Measurements from ENCODE around the gene PASK. TPM values are rescaled to one million over a fixed set of nuclear protein-coding genes. Genes with fewer than 3 reads are reported as not detected.
A peak's percentile ranks its signal among the peaks of the same experiment; 100 is the strongest.

Gene PASK
- total and polyA plus RNA-seq, 7 experiments from 2014 or later = 15.0 to 160 (median 78.3) TPM

GRCh38 chr2:241083091-241083415 is 66.2 kb downstream of the PASK start:
- peak overlapping the region in 1 of 10 donors; percentile 36 for H3K4me3 Mint-ChIP-seq
- Histone ChIP-seq H3K9me3 (ENCODE audit: control insufficient read depth in 2 of 3, low read length in 3 of 3) (no peaks in the 10 kb centered on the region), H3K4me3 (ENCODE audit: low read length) (no peak overlapping the region), H3K4me1 (ENCODE audit: control insufficient read depth in 2 of 2, insufficient read depth in 2 of 2, low read length in 2 of 2) (no peaks in the 10 kb centered on the region), H3K36me3 (ENCODE audit: control insufficient read depth in 2 of 3, insufficient read depth in 3 of 3, low read length in 3 of 3) (peaks cover 16 to 25% (median 22%) of the 10 kb centered on the region in 3 experiments), H3K27ac (ENCODE audit: low read depth, low read length) (no peak overlapping the region), H3K27me3 (ENCODE audit: control insufficient read depth in 2 of 2, insufficient read depth in 2 of 2, low read length in 2 of 2) (no peaks in the 10 kb centered on the region)
- DNase-seq (no peak), ATAC-seq (no peak)
- peak overlapping the region in 8 of 9 donors; percentile 57 to 89 (median 74) for H3K27ac Mint-ChIP-seq
- ChIA-PET CTCF (interaction anchor here (0.6 kb wide), 1 partner anchor 174 kb away, joined by 3 read pairs; no protein-coding TSS in a partner anchor), POLR2A (interaction anchor here (0.6 to 1.4 kb wide), 4 partner anchors 13 to 67 kb away, joined by 3 to 7 read pairs (median 4); partner anchors contain the start of gene PPP1R7)
- no peaks in the 10 kb centered on the region for H3K27me3 Mint-ChIP-seq
- intact Hi-C loops (cut with micrococcal nuclease) = no loop called here
- H3K4me1 Mint-ChIP-seq = peaks cover 0 to 29% (median 22%) of the 10 kb centered on the region in 7 donors
- H3K9me3 Mint-ChIP-seq = peaks cover 0 to 19% (median 7%) of the 10 kb centered on the region in 11 donors
- peaks cover 9 to 40% (median 31%) of the 10 kb centered on the region in 5 donors for H3K36me3 Mint-ChIP-seq

GRCh38 chr2:241082341-241083090 is 66.8 kb downstream of the PASK start:
- CTCF ChIA-PET = interaction anchor here (0.7 to 1.1 kb wide), 2 partner anchors 25 to 68 kb away, joined by 3 read pairs; no protein-coding TSS in a partner anchor
- POLR2A ChIA-PET = interaction anchor here (0.6 to 1.4 kb wide), 6 partner anchors 13 to 232 kb away, joined by 3 to 7 read pairs (median 3); partner anchors contain the start of gene PPP1R7
- H3K4me1 ChIP-seq (ENCODE audit: control insufficient read depth in 2 of 2, insufficient read depth in 2 of 2, low read length in 2 of 2) = no peaks in the 10 kb centered on the region
- Mint-ChIP-seq H3K4me1 (peaks cover 0 to 33% (median 24%) of the 10 kb centered on the region in 7 donors), H3K36me3 (peaks cover 9 to 34% (median 25%) of the 10 kb centered on the region in 5 donors), H3K27ac (peak overlapping the region in 8 of 9 donors; percentile 57 to 89 (median 74)), H3K4me3 (peak overlapping the region in 1 of 10 donors; percentile 36), H3K27me3 (no peaks in the 10 kb centered on the region), H3K9me3 (peaks cover 0 to 19% (median 7%) of the 10 kb centered on the region in 11 donors)
- ATAC-seq (no peak), DNase-seq (no peak)
- no peak overlapping the region for H3K4me3 ChIP-seq (ENCODE audit: low read length)
- no peak overlapping the region for H3K27ac ChIP-seq (ENCODE audit: low read depth, low read length)
- H3K27me3 ChIP-seq (ENCODE audit: control insufficient read depth in 2 of 2, insufficient read depth in 2 of 2, low read length in 2 of 2) = no peaks in the 10 kb centered on the region
- peaks cover 11 to 20% (median 18%) of the 10 kb centered on the region in 3 experiments for H3K36me3 ChIP-seq (ENCODE audit: control insufficient read depth in 2 of 3, insufficient read depth in 3 of 3, low read length in 3 of 3)
- intact Hi-C loops (cut with micrococcal nuclease) = no loop called here
- H3K9me3 ChIP-seq (ENCODE audit: control insufficient read depth in 2 of 3, low read length in 3 of 3) = no peaks in the 10 kb centered on the region

GRCh38 chr2:241081643-241082340 is 67.5 kb downstream of the PASK start:
- POLR2A ChIA-PET = interaction anchor here (0.7 to 1.4 kb wide), 5 partner anchors 12 to 233 kb away, joined by 3 to 7 read pairs (median 3); partner anchors contain the start of gene PPP1R7
- H3K9me3 ChIP-seq (ENCODE audit: control insufficient read depth in 2 of 3, low read length in 3 of 3) = no peaks in the 10 kb centered on the region
- CTCF ChIA-PET = interaction anchor here (0.6 to 1.1 kb wide), 3 partner anchors 23 to 69 kb away, joined by 3 read pairs; no protein-coding TSS in a partner anchor
- DNase-seq = no peak
- no peak for ATAC-seq
- Mint-ChIP-seq H3K36me3 (peaks cover 7 to 29% (median 23%) of the 10 kb centered on the region in 5 donors), H3K27ac (peak overlapping the region in 7 of 9 donors; percentile 65 to 89 (median 80)), H3K4me1 (peaks cover 0 to 36% (median 28%) of the 10 kb centered on the region in 7 donors), H3K9me3 (peaks cover 0 to 19% (median 7%) of the 10 kb centered on the region in 11 donors), H3K4me3 (no peak overlapping the region), H3K27me3 (no peaks in the 10 kb centered on the region)
- intact Hi-C loops (cut with micrococcal nuclease) = no loop called here
- no peaks in the 10 kb centered on the region for H3K27me3 ChIP-seq (ENCODE audit: control insufficient read depth in 2 of 2, insufficient read depth in 2 of 2, low read length in 2 of 2)
- H3K36me3 ChIP-seq (ENCODE audit: control insufficient read depth in 2 of 3, insufficient read depth in 3 of 3, low read length in 3 of 3) = peaks cover 6 to 13% (median 10%) of the 10 kb centered on the region in 3 experiments
- no peak overlapping the region for H3K27ac ChIP-seq (ENCODE audit: low read depth, low read length)
- no peak overlapping the region for H3K4me3 ChIP-seq (ENCODE audit: low read length)
- no peaks in the 10 kb centered on the region for H3K4me1 ChIP-seq (ENCODE audit: control insufficient read depth in 2 of 2, insufficient read depth in 2 of 2, low read length in 2 of 2)

GRCh38 chr2:241081190-241081642 is 68.1 kb downstream of the PASK start:
- ATAC-seq (no peak), DNase-seq (no peak)
- Mint-ChIP-seq H3K27ac (peak overlapping the region in 8 of 9 donors; percentile 9 to 84 (median 74)), H3K9me3 (peaks cover 0 to 16% (median 7%) of the 10 kb centered on the region in 11 donors), H3K36me3 (peaks cover 2 to 24% (median 17%) of the 10 kb centered on the region in 5 donors), H3K27me3 (no peaks in the 10 kb centered on the region), H3K4me3 (no peak overlapping the region), H3K4me1 (peaks cover 0 to 36% (median 25%) of the 10 kb centered on the region in 7 donors)
- Histone ChIP-seq H3K27me3 (ENCODE audit: control insufficient read depth in 2 of 2, insufficient read depth in 2 of 2, low read length in 2 of 2) (no peaks in the 10 kb centered on the region), H3K4me1 (ENCODE audit: control insufficient read depth in 2 of 2, insufficient read depth in 2 of 2, low read length in 2 of 2) (no peaks in the 10 kb centered on the region), H3K9me3 (ENCODE audit: control insufficient read depth in 2 of 3, low read length in 3 of 3) (no peaks in the 10 kb centered on the region), H3K4me3 (ENCODE audit: low read length) (no peak overlapping the region), H3K27ac (ENCODE audit: low read depth, low read length) (peak overlapping the region; percentile 37), H3K36me3 (ENCODE audit: control insufficient read depth in 2 of 3, insufficient read depth in 3 of 3, low read length in 3 of 3) (peaks cover under 1 to 7% (median 5%) of the 10 kb centered on the region in 3 experiments)
- ChIA-PET CTCF (interaction anchor here (0.6 kb wide), 1 partner anchor 24 kb away, joined by 3 read pairs; no protein-coding TSS in a partner anchor), POLR2A (interaction anchor here (0.7 to 1.4 kb wide), 5 partner anchors 12 to 234 kb away, joined by 3 to 5 read pairs (median 3); partner anchors contain the start of genes PASK and PPP1R7)
- intact Hi-C loops (cut with micrococcal nuclease) = no loop called here

- peaks cover 0 to 19% (median 15%) of the 10 kb centered on the region in 5 donors for H3K36me3 Mint-ChIP-seq
- no peaks in the 10 kb centered on the region for H3K4me1 ChIP-seq (ENCODE audit: control insufficient read depth in 2 of 2, insufficient read depth in 2 of 2, low read length in 2 of 2)
- H3K9me3 Mint-ChIP-seq = peaks cover 0 to 12% (median 7%) of the 10 kb centered on the region in 11 donors
- peak overlapping the region in 7 of 9 donors; percentile 9 to 84 (median 80) for H3K27ac Mint-ChIP-seq
- ChIA-PET CTCF (no interaction called here), POLR2A (interaction anchor here (0.5 to 1.4 kb wide), 6 partner anchors 11 to 1152 kb away, joined by 3 to 5 read pairs (median 4); partner anchors contain the start of gene PASK)
- H3K36me3 ChIP-seq (ENCODE audit: control insufficient read depth in 2 of 3, insufficient read depth in 3 of 3, low read length in 3 of 3) = peaks cover 0 to 4% (median 3%) of the 10 kb centered on the region in 3 experiments
- no peaks in the 10 kb centered on the region for H3K27me3 Mint-ChIP-seq
- no peaks in the 10 kb centered on the region for H3K27me3 ChIP-seq (ENCODE audit: control insufficient read depth in 2 of 2, insufficient read depth in 2 of 2, low read length in 2 of 2)
- no peak for DNase-seq
- ATAC-seq = no peak
- no peak overlapping the region for H3K4me3 Mint-ChIP-seq
- peaks cover 0 to 39% (median 23%) of the 10 kb centered on the region in 7 donors for H3K4me1 Mint-ChIP-seq
- intact Hi-C loops (cut with micrococcal nuclease) = no loop called here
- H3K4me3 ChIP-seq (ENCODE audit: low read length) = no peak overlapping the region
- H3K9me3 ChIP-seq (ENCODE audit: control insufficient read depth in 2 of 3, low read length in 3 of 3) = no peaks in the 10 kb centered on the region
- no peak overlapping the region for H3K27ac ChIP-seq (ENCODE audit: low read depth, low read length)
These were observed 68.7 kb downstream of the PASK start for GRCh38 chr2:241080405-241081189.
